ENCODE results near the gene ARMH3. TPM values are rescaled to one million over a fixed set of nuclear protein-coding genes. Genes with fewer than 3 reads are reported as not detected.
A peak's percentile ranks its signal among the peaks of the same experiment; 100 is the strongest.

ARMH3 gene
- total and polyA plus RNA-seq, 4 donors, result 14.7 to 23.7 (median 20.6) TPM

GRCh38 chr10:101934686-101935305 is 121.2 kb downstream of the ARMH3 start:
- H3K4me1 ChIP-seq (ENCODE audit: control insufficient read depth in 5 of 5, insufficient read depth in 5 of 5, low read length in 5 of 5), result peaks cover 0 to 27% (median 19%) of the 10 kb centered on the region in 5 donors
- no peak overlapping the region for H3K9ac ChIP-seq (ENCODE audit: insufficient read depth in 1 of 2, low read length in 2 of 2)
- H3K36me3 ChIP-seq (ENCODE audit: control insufficient read depth in 4 of 4, insufficient read depth in 4 of 4, low read length in 4 of 4), result peaks cover 0 to 5% (median 1%) of the 10 kb centered on the region in 4 donors
- no peaks in the 10 kb centered on the region for H3K9me3 ChIP-seq (ENCODE audit: control insufficient read depth in 4 of 4, insufficient read depth in 3 of 4, low read length in 3 of 4)
- TF ChIP-seq, protein P1, sequence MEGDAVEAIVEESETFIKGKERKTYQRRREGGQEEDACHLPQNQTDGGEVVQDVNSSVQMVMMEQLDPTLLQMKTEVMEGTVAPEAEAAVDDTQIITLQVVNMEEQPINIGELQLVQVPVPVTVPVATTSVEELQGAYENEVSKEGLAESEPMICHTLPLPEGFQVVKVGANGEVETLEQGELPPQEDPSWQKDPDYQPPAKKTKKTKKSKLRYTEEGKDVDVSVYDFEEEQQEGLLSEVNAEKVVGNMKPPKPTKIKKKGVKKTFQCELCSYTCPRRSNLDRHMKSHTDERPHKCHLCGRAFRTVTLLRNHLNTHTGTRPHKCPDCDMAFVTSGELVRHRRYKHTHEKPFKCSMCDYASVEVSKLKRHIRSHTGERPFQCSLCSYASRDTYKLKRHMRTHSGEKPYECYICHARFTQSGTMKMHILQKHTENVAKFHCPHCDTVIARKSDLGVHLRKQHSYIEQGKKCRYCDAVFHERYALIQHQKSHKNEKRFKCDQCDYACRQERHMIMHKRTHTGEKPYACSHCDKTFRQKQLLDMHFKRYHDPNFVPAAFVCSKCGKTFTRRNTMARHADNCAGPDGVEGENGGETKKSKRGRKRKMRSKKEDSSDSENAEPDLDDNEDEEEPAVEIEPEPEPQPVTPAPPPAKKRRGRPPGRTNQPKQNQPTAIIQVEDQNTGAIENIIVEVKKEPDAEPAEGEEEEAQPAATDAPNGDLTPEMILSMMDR (IDR thresholded peaks at IDR 0.05; ENCODE audit: control extremely low read depth, extremely low read depth), result no peak
- DNase-seq (peak in 1 of 3 donors; percentile 14), ATAC-seq (ENCODE audit: insufficient read depth, low FRiP score) (no peak)
- no peaks in the 10 kb centered on the region for H3K27me3 ChIP-seq (ENCODE audit: control insufficient read depth in 3 of 3, insufficient read depth in 3 of 3, low read length in 2 of 3)
- H3K27ac ChIP-seq (ENCODE audit: low read depth in 1 of 2, low read length in 1 of 2), result peak overlapping the region in 1 of 2 donors; percentile 79
- WGBS, 2 donors, result 84 to 87% methylated on average over 3 of the region's 3 CpGs
- no peak overlapping the region for H3K4me3 ChIP-seq

DNA sequence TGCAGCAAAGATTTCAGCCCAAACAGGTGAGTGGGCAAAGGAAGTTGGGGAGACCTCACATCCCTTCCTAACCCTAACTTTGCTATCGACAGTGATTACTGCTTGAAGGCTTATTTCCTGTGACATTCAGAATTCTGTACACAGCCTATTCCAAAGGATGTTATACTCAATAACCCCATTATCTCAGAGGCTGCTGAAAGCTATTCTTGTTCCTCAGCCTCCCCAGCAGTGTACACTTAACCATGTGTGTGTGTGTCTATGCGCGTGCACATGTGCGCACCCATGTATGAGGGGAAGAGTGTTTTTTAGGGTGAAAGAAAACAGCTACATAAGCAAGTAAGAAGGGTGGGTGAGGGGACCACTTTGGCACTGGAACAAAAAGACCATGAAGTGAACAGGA is 122.0 kb downstream of the ARMH3 start:
- Histone ChIP-seq H3K36me3 (ENCODE audit: control insufficient read depth in 4 of 4, insufficient read depth in 4 of 4, low read length in 4 of 4) (peaks cover 0 to 5% (median 1%) of the 10 kb centered on the region in 4 donors), H3K4me3 (no peak overlapping the region), H3K27ac (ENCODE audit: low read depth in 1 of 2, low read length in 1 of 2) (peak overlapping the region in 1 of 2 donors; percentile 50), H3K9me3 (ENCODE audit: control insufficient read depth in 4 of 4, insufficient read depth in 3 of 4, low read length in 3 of 4) (no peaks in the 10 kb centered on the region), H3K27me3 (ENCODE audit: control insufficient read depth in 3 of 3, insufficient read depth in 3 of 3, low read length in 2 of 3) (no peaks in the 10 kb centered on the region), H3K4me1 (ENCODE audit: control insufficient read depth in 5 of 5, insufficient read depth in 5 of 5, low read length in 5 of 5) (peaks cover 0 to 20% (median 14%) of the 10 kb centered on the region in 5 donors), H3K9ac (ENCODE audit: insufficient read depth in 1 of 2, low read length in 2 of 2) (no peak overlapping the region)
- no peak for DNase-seq
- 91 to 94% methylated on average over 4 of the region's 4 CpGs for WGBS, 2 donors
- ATAC-seq (ENCODE audit: insufficient read depth, low FRiP score), result no peak
- TF ChIP-seq, protein P1 (IDR thresholded peaks at IDR 0.05; ENCODE audit: control extremely low read depth, extremely low read depth), result no peak

DNA sequence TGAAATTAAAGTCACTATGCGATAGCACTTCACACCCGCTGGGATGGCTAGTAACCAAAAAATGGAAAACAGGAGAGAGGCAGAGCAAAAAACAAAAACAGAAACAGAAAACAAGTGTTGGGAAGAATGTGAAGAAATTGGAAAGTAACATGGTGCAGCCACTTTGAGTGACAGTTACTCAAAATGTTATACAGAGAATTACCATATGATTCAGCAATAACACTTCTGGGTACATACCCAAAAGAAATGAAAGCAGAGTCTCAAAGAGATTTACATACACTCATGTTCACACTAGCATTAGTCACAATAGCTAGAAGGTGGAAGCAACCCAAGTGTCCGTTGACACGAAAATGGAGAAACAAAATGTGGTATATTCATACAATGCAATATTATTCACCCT is 123.8 kb downstream of the ARMH3 start:
- Histone ChIP-seq H3K9me3 (ENCODE audit: control insufficient read depth in 4 of 4, insufficient read depth in 3 of 4, low read length in 3 of 4) (no peaks in the 10 kb centered on the region), H3K9ac (ENCODE audit: insufficient read depth in 1 of 2, low read length in 2 of 2) (no peak overlapping the region), H3K27me3 (ENCODE audit: control insufficient read depth in 3 of 3, insufficient read depth in 3 of 3, low read length in 2 of 3) (no peaks in the 10 kb centered on the region), H3K4me3 (no peak overlapping the region), H3K27ac (ENCODE audit: low read depth in 1 of 2, low read length in 1 of 2) (no peak overlapping the region), H3K4me1 (ENCODE audit: control insufficient read depth in 5 of 5, insufficient read depth in 5 of 5, low read length in 5 of 5) (peaks cover 0 to 6% (median 0%) of the 10 kb centered on the region in 5 donors), H3K36me3 (ENCODE audit: control insufficient read depth in 4 of 4, insufficient read depth in 4 of 4, low read length in 4 of 4) (peaks cover 0 to 4% (median 3%) of the 10 kb centered on the region in 4 donors)
- ATAC-seq (ENCODE audit: insufficient read depth, low FRiP score) (no peak), DNase-seq (no peak)
- 92 to 95% methylated on average over 4 of the region's 4 CpGs for WGBS, 2 donors
- TF ChIP-seq, protein P1 (IDR thresholded peaks at IDR 0.05; ENCODE audit: control extremely low read depth, extremely low read depth), result no peak

Data from lung (tissue), 12 donors.